GM20431 (cell line): ENCODE measurements around the gene SLC25A42.

Source experiments
- in situ Hi-C: fragments of 300-500 bp; cut with MseI, MboI; formaldehyde crosslinking; loops from one replicate; pipeline ENCODE4 v1.15.0; 2020; ENCODE audit warnings: low sequenced_read_pairs; ENCODE audit not compliant: unreplicated experiment

SLC25A42 gene

DNA sequence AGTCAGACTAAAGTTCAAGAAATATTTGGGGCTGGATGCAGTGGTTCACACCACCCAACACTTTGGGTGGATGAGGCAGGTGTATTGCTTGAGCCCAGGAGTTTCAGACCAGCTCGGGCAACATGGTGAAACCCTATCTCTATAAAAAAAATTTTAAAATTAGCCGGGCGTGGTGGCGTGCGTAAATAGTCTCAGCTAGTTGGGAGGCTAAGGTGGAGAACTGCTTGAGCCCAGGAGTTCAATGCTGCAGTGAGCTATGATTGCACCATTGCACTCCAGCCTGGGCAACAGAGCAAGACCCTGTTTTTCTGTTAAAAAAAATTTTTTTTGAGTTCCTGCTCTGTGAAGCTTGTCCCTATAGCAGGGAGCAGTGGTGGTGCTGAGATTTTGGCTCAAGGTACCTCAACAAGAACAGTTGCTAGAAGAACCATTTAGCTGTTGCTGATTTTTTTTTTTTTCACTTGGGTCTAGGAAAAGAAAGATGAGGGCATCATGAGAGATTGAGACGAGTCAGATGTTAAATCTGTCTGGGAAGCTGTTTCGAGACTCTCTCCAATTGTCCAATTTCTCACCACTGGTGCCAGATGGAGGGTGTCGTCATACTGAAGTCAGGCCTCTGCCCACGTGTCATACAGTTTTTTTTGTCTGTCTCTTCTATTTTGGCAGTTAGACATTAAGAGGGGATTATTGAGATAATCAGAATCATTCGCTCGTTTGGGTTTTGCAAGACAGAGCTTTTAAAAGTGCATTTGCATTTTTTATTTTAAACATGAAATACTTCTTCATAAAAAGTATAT is 3.7 kb downstream of the SLC25A42 start:
- in situ Hi-C loops = no loop called here

DNA sequence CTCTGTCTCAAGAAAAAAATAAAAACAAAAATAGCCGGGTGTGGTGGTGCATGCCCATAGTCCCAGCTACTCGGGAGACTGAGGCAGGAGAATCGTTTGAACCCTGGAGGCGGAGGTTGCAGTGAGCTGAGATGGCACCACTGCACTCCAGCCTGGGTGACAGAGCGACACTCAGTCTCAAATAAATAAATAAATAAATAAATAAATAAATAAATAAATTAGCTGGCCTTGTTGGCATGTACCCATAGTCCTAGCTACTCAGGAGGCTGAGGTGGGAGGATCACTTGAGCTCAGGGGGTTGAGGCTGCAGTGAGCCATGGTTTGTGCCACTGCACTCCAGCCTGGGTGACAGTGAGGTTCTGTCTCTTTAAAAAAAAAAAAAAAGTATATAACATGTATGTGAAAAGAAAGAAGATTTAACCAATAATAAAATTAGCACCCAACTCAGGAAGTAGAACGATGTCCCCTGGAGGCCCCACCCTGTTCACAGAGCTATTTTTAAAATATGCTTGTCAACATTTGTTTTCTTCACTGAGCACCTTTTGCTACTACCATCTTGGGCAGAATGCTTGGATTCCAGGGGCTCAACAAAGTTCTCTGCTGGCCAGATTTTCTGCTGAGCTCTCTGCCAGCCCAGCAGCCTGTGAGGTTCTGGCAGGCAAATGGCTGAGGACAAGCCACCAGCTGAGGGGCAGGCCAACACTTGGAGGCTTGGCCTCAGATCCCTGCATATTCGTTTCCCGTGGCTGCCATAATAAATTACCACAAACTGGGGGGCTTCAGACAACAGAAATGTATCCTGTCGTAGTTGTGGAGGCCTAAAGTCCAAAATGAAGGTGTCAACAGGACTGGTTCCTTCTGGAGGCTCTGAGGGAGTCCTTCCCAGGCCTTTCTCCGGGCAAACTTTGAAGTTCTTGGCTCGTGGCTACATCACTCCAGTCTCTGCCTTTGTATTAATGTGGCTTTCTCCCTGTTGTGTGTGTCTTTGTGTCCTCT is 5.2 kb downstream of the SLC25A42 start:
- in situ Hi-C loops = no loop called here

DNA sequence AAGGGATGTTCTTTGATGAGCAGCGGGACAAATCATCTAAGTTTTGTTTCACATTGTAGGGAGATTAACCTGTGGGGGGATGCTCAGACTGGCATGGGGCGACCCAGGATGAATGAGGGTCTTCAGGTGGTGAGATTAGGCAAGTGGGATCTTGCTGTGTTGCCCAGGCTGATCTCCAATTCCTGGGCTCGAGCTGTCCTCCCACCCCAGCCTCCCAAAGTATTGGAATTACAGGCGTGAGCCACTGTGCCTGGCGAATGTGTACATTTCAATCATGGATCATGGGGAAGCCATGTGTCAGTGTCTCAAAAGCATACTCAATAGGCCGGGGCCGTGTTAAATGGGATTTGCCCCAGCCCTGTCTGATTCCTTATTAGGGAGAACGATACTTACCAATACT is 8.1 kb downstream of the SLC25A42 start:
- in situ Hi-C loops = no loop called here

DNA sequence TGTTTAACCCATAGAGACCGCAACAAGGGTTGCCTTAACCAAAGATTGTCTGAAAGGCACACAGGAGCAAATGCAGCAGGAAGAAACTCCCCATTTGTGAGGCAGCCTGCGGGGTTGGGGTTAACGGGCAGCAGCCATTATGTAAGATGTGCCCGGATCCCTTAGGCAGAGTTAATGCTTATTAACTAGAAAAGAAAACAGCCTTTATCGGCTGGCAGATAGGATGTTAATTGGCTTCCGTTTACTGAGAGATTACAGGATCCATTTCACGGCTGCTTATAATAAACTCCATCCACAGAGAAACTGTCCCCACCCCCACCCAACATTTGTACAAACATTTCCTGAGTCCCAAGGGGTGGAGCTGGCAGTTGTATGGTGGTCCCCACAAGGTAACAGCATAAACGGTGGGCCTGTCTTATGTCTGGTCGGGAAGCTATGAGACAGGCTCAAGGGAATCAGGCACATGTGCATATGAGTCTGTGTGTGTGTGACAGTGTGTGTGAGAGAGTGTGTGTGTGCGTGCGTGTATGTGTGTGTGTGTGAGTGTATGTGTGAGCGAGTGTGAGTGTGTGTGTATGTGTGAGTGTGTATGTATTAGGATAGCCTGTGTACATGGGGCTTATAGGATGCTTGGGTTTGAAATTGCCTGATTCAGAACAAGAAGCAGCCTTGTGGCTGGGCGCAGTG is 10.5 kb downstream of the SLC25A42 start:
- in situ Hi-C loops = no loop called here

DNA sequence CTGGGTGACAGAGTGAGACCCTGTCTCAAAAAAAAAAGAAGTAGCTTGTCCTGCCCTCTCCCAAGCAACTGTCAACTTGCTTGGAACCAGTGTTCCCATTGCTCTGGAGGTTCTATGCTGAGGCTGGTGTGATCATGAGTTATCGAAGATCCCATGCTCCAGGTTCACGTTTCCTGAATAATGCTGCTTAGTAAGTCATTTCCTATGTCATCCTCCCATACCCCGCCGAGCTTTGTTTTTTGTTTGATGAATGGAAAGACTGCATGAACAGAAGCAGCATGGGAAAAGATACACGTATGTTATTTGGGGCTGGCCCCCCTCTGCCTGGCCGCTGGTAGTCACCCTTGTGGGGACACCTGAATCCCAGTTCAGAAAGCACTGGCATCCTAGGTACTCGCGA is 11.3 kb downstream of the SLC25A42 start:
- in situ Hi-C loops = no loop called here

DNA sequence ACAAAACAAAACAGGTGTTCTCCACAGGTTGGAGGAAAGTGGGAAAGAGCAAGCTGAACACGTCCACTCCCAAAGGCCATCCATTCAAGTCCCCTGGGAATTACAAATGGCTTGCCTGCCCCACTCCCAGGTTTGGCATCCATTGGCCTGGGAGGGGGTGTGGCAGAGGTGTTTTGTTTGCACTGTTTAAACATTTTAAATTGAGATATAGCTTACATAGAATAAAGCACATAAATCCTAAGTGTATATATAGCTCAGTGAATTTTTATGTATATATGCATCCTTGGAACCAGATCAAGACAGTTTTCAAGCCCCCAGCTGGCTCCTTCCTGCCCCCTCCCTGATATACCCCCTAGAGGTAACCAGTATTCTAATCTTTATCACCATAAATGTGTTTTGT is 12.7 kb downstream of the SLC25A42 start:
- in situ Hi-C loops = no loop called here

DNA sequence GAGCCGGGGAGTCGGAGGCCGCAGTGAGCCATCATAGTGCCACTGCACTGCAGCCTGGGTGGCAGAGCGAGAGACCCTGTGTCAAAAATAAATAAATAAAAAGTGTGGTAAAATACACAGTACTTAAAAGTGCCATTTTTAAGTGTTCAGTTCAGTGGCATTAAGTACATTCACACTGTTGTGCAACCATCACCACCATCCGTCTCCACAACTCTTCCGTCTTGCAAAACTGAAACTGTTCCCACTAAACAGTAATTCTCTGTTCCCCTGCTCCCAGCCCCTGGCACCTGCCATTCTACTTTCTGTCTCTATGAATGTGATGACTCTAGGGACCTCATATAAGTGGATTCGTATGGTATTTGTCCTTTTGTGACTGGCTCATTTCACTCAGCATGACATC is 13.3 kb downstream of the SLC25A42 start:
- in situ Hi-C loops = no loop called here

DNA sequence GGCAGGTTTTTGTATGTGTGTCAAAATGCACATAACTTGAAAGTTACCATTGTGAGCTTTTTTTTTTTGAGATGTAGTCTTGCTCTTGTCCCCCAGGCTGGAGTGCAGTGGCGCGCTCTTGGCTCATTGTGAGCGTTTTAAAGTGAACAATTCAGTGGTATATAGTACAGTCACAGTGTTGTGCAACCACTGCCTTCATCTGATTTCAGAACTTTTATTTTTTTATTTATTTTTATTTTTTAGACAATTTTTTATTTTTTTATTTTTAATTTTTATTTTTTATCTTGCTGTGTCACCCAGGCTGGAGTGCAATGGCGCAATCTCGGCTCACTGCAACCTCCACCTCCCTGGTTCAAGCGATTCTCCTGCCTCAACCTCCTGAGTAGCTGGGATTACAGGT is 15.0 kb downstream of the SLC25A42 start:
- in situ Hi-C loops = no loop called here

DNA sequence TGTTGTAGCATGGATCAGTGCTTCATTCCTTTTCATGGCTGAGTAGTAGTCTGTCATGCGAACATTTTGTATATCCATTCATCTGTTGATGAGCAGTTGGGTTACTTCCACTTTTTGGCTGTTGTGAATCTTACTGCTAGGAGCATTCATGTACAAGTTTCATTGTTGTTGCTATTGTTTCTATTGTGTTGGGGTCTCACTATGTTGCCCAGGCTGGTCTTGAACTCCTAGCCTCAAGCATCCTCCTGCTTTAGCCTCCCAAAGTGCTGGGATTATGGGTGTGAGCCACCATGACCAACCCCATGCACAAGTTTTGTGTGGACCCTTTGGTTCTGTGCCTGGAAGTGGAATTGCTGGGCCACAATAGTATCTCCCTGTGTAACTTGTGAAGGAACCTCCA is 15.8 kb downstream of the SLC25A42 start:
- in situ Hi-C loops = no loop called here

DNA sequence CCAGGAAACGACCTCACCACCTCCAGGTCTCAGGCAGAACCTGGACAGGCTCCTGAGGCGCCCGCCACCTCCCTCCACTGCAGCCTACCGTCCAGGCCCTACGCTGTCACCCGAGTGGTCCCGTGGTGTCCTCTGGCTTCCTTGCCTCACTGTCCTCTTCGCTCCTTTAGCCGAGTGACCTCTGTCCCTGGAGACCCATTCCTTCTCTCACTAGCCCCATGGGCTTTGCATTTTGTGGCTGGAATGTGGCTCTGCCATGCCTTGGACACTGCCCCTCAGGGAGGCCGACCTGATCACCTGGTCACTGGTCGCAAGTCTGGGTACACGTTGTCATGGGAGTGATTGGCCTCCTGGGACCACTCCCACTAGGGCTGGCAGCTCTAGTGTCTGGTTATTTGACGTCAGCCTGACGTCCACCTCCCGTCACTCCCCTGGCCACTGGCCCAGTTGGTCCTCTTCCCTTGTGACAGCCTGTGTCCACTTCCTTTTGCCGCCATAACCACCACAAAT is 17.9 kb downstream of the SLC25A42 start:
- in situ Hi-C loops = no loop called here

DNA sequence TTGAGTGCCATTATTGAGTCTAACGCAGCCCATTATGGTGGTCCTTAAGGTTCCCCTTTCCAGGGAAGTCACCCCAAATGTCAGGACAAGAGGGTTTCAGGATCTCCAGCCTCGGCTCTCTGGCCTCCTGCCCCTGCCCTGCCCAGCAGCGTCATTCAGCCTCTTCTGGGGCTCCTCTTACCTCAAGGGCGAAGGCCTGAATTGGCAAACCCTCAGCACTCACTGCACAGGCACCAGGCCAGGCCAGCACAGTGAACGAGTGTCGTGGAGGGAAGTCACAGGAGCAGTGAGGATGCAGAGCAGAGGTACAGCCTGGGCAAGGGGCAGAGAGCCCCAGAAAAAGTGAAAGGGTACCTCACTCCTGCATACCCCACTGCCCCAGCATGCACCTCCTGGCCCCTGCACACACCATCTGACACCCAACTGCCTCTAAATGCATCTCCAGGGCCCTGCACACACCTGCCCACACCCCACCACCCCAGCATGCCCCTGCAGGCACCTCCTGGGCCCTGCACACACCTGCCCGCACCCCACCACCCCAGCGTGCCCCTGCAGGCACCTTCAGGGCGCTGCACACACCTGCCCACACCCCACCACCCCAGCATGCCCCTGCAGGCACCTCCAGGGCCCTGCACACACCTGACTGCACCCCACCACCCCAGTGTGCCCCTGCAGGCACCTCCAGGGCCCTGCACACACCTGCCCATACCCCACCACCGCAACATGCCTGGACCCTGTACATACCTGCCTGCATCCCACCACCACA is 19.8 kb downstream of the SLC25A42 start:
- in situ Hi-C loops = no loop called here

DNA sequence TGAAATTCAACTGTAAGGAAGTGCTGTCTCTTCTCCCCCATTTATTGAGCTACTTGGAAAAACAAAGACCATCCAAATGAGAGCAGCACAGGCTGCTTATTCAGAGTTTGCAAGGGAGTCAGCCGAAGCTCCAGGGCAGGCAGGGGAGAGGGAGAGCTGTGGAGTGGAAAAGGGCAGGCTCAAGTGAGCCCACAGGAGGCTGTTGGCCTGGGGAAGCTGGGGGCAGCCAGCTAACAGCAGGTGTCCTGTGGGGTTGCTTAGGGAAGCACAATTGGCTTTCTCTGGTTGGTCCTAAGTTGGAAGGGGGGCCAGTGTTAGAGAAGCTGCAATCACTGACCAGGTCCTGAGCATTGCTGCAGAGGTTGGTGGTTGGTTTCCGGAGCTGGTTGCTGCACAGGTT is 23.9 kb downstream of the SLC25A42 start:
- in situ Hi-C loops = no loop called here

DNA sequence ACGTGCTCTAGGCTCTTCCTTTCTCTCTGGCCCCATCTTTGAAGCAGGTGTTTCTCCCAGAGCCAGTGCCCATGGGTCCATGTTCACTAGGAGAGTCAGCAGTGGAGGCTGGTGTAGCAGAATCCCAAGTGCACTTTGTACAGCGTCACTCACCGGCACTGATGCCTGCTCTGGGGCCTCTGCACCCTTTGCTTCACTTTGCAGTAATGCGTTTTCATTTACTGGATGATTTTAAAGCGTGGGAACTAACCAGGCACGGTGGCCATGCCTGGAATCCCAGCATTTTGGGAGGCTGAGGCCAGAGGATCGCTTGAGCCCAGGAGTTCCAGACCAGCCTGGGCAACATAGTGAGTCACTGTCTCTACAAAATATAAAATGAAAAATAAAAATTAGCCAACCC is 30.7 kb downstream of the SLC25A42 start:
- in situ Hi-C loops = no loop called here

DNA sequence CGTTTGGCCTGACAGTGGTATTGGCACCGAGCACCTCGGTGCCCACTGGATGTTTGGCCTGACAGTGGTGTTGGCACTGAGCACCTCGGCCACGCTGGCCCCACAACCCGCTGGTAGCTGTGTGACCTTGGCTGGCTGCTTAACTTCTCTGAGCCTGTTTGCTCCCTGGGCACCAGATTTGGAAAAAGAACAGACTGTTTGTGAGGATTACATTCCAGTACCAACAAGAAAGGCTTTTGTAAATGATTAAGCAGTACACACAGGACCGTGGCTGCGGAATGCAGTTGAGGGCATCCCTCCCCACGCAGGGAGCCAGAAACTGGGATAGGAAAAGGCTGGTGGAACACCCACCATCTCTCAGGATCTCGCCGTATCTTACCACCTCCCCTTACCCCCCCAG is 31.9 kb downstream of the SLC25A42 start:
- in situ Hi-C loops = no loop called here

DNA sequence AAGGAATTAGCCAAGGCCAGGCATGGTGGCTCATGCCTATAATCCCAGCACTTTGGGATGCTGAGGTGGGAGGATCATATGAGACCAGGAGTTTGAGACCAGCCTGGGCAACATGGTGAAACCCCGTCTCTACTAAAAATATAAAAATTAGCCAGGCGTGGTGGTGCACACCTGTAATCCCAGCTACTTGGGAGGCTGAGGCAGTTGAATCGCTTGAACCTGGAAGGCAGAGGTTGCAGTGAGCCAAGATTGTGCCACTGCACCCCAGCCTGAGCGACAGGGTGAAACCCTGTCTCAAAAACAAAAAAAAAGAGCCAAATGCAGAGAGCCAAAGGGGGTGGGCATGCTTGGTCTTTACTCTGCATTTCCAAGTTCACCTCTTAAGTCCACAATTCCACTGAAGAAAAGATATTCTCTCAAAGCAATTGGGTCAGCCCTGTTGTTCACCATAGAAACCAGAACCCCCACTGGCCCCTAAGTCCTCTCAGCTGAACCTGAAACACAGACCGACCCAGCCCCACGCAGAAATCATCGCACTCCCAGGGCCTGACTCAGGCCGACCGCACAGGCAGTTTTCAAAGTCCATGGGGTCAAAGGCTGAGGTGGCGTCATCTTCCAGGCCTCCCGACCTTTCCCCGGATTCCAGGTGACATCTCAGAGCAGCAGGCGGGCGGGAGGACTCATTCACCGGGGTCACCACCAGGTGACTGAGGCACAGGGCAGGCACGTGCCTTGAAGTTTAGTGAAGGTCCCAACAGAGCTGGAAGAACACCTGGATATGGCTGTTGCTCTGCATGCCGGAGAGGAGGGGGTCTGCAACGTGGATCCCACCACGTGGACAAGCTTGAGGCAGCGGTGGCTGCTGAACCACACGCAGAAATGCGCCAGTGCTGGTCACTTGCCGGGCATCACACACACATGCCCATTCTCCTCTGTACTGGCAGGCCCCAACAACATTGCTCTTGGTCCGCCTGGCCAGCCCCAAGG is 33.1 kb downstream of the SLC25A42 start:
- in situ Hi-C loops = no loop called here

DNA sequence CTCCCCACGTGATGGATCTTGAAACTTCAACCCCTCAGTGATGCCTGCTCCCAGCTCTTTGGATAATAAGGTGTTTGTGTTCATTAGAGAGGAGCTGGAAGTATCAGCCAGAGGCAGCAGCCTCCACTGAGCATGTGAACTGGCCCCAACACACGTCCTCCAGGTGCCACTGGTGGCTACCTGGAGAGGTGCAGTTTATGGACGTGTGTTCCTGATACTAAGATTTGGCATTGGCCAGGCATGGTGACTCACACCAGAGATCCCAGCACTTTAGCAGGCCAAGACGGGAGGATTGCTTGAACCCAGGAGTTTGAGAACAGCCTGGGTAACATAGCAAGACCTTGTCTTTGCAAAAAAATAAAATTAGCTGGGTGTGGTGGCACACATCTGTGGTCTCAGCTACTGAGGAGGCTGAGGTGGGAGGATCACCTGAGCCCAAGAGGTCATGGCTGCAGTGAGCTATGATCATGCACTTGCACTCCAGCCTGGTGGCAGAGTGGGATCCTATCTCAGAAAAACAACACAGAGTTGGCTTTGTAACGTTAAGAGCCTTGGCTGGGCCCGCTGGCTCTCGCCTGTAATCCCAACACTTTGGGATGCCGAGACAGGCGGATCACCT is 34.4 kb downstream of the SLC25A42 start:
- in situ Hi-C loops = no loop called here

DNA sequence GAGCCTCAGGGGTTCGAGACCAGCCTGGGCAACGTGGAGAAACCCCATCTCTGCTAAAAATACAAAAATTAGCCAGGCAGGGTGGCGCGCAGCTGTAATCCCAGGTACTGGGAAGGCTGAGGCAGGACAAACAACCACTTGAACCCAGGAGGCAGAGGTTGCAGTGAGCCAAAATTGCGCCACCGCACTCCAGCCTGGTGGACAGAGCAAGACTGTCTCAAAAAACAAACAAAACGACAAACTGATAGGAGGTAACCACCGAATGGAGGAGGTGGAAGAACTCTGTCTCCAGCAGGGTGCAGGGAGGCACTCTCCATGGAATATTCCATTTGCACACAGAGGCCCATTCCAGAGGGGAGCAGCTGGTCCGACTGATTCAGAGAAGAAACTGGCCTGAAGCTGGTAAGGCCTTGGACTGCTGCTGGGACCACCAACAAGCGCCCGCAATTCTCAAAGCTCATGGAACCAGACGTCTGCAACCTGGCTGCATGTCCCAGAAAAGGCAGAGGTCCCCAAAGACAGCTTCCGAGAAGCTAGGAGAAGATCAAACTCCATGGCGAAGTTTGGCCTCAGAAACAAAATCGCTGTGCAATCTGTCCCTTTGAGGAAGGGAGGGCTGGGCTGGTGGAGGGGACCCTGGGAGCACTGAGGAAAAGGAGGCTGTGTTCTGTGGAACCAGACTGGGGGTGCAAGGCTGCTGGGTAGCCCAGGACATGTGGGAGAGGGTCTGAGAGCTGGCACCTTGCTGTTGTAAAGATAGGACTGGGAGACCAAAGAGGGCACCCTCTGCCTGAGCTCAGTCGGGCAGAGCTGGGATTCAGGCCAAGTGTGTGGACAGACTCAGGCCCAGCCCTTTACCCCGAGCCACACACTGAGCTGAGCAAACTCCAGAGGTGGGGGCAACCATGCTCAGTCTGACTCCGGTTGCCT is 35.2 kb downstream of the SLC25A42 start:
- in situ Hi-C loops = no loop called here
